H1 (cell line): ENCODE measurements around the gene ARL6IP6. TPM values are rescaled to one million over a fixed set of nuclear protein-coding genes. Genes with fewer than 3 reads are reported as not detected.

Source experiments
- CTCF ChIA-PET: fragments of 300-600 bp; sonication (Branson Sonifier 250); formaldehyde crosslinking; loops from one replicate; lab custom pipeline; 2021; ENCODE audit not compliant: partially characterized antibody; lab: Charles Lee
- POLR2A ChIA-PET: fragments of 300-600 bp; sonication (Branson Sonifier 250); formaldehyde crosslinking; loops from one replicate; lab custom pipeline; 2021; ENCODE audit warnings: inconsistent platforms; ENCODE audit not compliant: partially characterized antibody; lab: Charles Lee
- DNase-seq, 2 experiments: peaks; one replicate each; pipeline versions ENCODE4 v3.0.0 to v3.0.0-alpha.2; 2010 to 2022; ENCODE audit warnings: low spot score in 2 of 2, low read depth in 1 of 2, mixed read lengths in 1 of 2
- FAIRE-seq: peaks from 2 replicates; lab custom pipeline; 2011; peaks lifted over from hg19 to GRCh38; lab: Jason Lieb, UNC
- H2AFZ ChIP-seq: 2 replicates; pipeline ENCODE4 v1.8.1; 2012; ENCODE audit warnings: low read length, inconsistent platforms
- H2AK5ac ChIP-seq: 2 replicates; pipeline ENCODE4 v1.6.1; 2013; ENCODE audit warnings: low read depth, low read length
- H2BK120ac ChIP-seq: replicated peaks from 2 replicates; pipeline ENCODE3; 2013; ENCODE audit warnings: low read depth, low read length, inconsistent platforms
- H2BK12ac ChIP-seq: 2 replicates; pipeline ENCODE4 v1.6.1; 2013; ENCODE audit warnings: low read depth, low read length
- H2BK15ac ChIP-seq: 2 replicates; pipeline ENCODE4 v1.6.1; 2013; ENCODE audit warnings: low read length
- H2BK20ac ChIP-seq: 2 replicates; pipeline ENCODE4 v1.6.1; 2013; ENCODE audit warnings: low read length
- H2BK5ac ChIP-seq: 2 replicates; pipeline ENCODE4 v1.6.1; 2013; ENCODE audit warnings: low read depth, low read length
- H3K14ac ChIP-seq: 2 replicates; pipeline ENCODE4 v1.6.1; 2013; ENCODE audit warnings: inconsistent platforms; ENCODE audit not compliant: insufficient read length
- H3K18ac ChIP-seq: 2 replicates; pipeline ENCODE4 v1.6.1; 2013; ENCODE audit warnings: low read length; ENCODE audit errors: extremely low read depth
- H3K23ac ChIP-seq: 2 replicates; pipeline ENCODE4 v1.6.1; 2013; ENCODE audit warnings: inconsistent platforms; ENCODE audit not compliant: insufficient read length
- H3K23me2 ChIP-seq: 2 replicates; pipeline ENCODE4 v1.6.1; 2013; ENCODE audit warnings: low read depth, low read length
- H3K27ac ChIP-seq: 2 replicates; pipeline ENCODE4 v1.6.1; 2011; ENCODE audit warnings: low read depth, low read length, inconsistent platforms
- H3K27me3 ChIP-seq, 4 experiments: replicated peaks in 1 of 4; 1 replicate in 1 of 4; 2 replicates in 3 of 4; pipeline versions ENCODE4 v1.6.1 to v1.8.1; 2011 to 2013; ENCODE audit warnings: low read length in 3 of 4, mild to moderate bottlenecking in 3 of 4, inconsistent platforms in 2 of 4, mixed read lengths in 2 of 4, moderate library complexity in 1 of 4; ENCODE audit not compliant: control insufficient read depth in 3 of 4, insufficient read depth in 3 of 4; ENCODE audit errors: extremely low read depth in 1 of 4
- H3K36me3 ChIP-seq, 4 experiments: 2 replicates each; pipeline versions ENCODE4 v1.6.1 to v1.8.1; 2011 to 2013; ENCODE audit warnings: mild to moderate bottlenecking in 4 of 4, low read length in 3 of 4, moderate library complexity in 2 of 4, control low read depth in 1 of 4, inconsistent platforms in 1 of 4; ENCODE audit not compliant: insufficient read depth in 4 of 4, control insufficient read depth in 2 of 4
- H3K4ac ChIP-seq: replicated peaks from 2 replicates; pipeline ENCODE3; 2013; ENCODE audit warnings: low read length, low read depth, mixed read lengths, inconsistent platforms; ENCODE audit not compliant: insufficient read length
- H3K4me1 ChIP-seq, 4 experiments: replicated peaks in 1 of 4; 1 replicate in 1 of 4; 2 replicates in 3 of 4; pipeline versions ENCODE4 v1.6.1 to v1.8.1; 2011 to 2013; ENCODE audit warnings: low read length in 3 of 4, inconsistent platforms in 2 of 4, mixed read lengths in 1 of 4; ENCODE audit not compliant: insufficient read depth in 4 of 4, control insufficient read depth in 3 of 4
- H3K4me2 ChIP-seq, 2 experiments: 2 replicates each; pipeline versions ENCODE4 v1.6.1 to v1.8.1; 2011 to 2013; ENCODE audit warnings: low read depth in 2 of 2, low read length in 2 of 2, control low read depth in 1 of 2, inconsistent platforms in 1 of 2, mild to moderate bottlenecking in 1 of 2; ENCODE audit not compliant: insufficient read depth in 1 of 2
- H3K4me3 ChIP-seq, 4 experiments: fragments of 200-600, 300-600 bp in 1 of 4; sonication (generic), shearing (Covaris generic), sonication (Bioruptor Twin) in 1 of 4; 2 replicates each; pipeline versions ENCODE4 v1.5.1 to v1.8.1; 2011 to 2016; ENCODE audit warnings: low read length in 4 of 4, low read depth in 3 of 4, control low read depth in 2 of 4, inconsistent platforms in 2 of 4, mild to moderate bottlenecking in 2 of 4, mixed read lengths in 1 of 4, moderate library complexity in 1 of 4; ENCODE audit not compliant: insufficient read depth in 2 of 4; ENCODE audit errors: extremely low read depth in 1 of 4
- H3K56ac ChIP-seq: replicated peaks from 2 replicates; pipeline ENCODE3; 2013; ENCODE audit warnings: low read depth, mild to moderate bottlenecking, mixed read lengths, low read length, inconsistent platforms; ENCODE audit not compliant: insufficient read length
- H3K79me1 ChIP-seq: 2 replicates; pipeline ENCODE4 v1.6.1; 2013; ENCODE audit warnings: low read depth, low read length, control low read depth
- H3K79me2 ChIP-seq, 2 experiments: 2 replicates each; pipeline versions ENCODE4 v1.6.1 to v1.8.1; 2012 to 2013; ENCODE audit warnings: low read length in 2 of 2, mild to moderate bottlenecking in 2 of 2, inconsistent platforms in 1 of 2; ENCODE audit not compliant: insufficient read depth in 2 of 2, control insufficient read depth in 1 of 2
- H3K9ac ChIP-seq, 4 experiments: replicated peaks in 1 of 4; 1 replicate in 1 of 4; 2 replicates in 3 of 4; pipeline versions ENCODE4 v1.6.1 to v1.8.1; 2011 to 2013; ENCODE audit warnings: low read depth in 3 of 4, low read length in 3 of 4, control low read depth in 2 of 4, mild to moderate bottlenecking in 2 of 4, moderate library complexity in 2 of 4, inconsistent platforms in 1 of 4; ENCODE audit errors: extremely low read depth in 1 of 4
- H3K9me3 ChIP-seq, 2 experiments: 2 replicates each; pipeline versions ENCODE4 v1.6.1 to v1.8.1; 2012 to 2013; ENCODE audit warnings: mild to moderate bottlenecking in 2 of 2, moderate library complexity in 2 of 2, control low read depth in 1 of 2, inconsistent platforms in 1 of 2, low read depth in 1 of 2, low read length in 1 of 2, mixed read lengths in 1 of 2; ENCODE audit not compliant: insufficient read depth in 2 of 2
- H4K20me1 ChIP-seq, 2 experiments: replicated peaks in 1 of 2; 2 replicates each; pipeline versions ENCODE3 to v1.8.1; 2011 to 2013; ENCODE audit warnings: inconsistent platforms in 2 of 2, low read length in 2 of 2, mild to moderate bottlenecking in 1 of 2; ENCODE audit not compliant: insufficient read depth in 2 of 2, control insufficient read depth in 1 of 2
- H4K5ac ChIP-seq: 2 replicates; pipeline ENCODE4 v1.6.1; 2013; ENCODE audit warnings: low read length, low read depth, mixed read lengths, inconsistent platforms; ENCODE audit not compliant: insufficient read length
- H4K8ac ChIP-seq: 2 replicates; pipeline ENCODE4 v1.8.0; 2013; ENCODE audit warnings: mild to moderate bottlenecking, moderate library complexity, low read length, inconsistent platforms; ENCODE audit not compliant: insufficient read depth; ENCODE audit errors: extremely low read depth
- H4K91ac ChIP-seq: replicated peaks from 2 replicates; pipeline ENCODE3; 2013; ENCODE audit warnings: low read length, mixed read lengths, inconsistent platforms; ENCODE audit not compliant: insufficient read length
- CBX5 ChIP-seq: fragments of 300-800, 300-1000 bp; sonication (generic); IDR thresholded peaks from 2 replicates; pipeline ENCODE4 v1.7.1; 2016; ENCODE audit warnings: antibody characterized with exemption, low read length, low read depth
- CTCF ChIP-seq, 3 experiments: IDR thresholded peaks; 1 replicate in 2 of 3; 2 replicates in 1 of 3; pipeline versions ENCODE4 v1.5.1 to v1.6.1; 2011; ENCODE audit warnings: low read length in 3 of 3, mild to moderate bottlenecking in 3 of 3, inconsistent platforms in 2 of 3, low read depth in 1 of 3, moderate library complexity in 1 of 3; ENCODE audit not compliant: insufficient read depth in 1 of 3; ENCODE audit errors: control extremely low read depth in 1 of 3
- GABPA ChIP-seq: IDR thresholded peaks from 2 replicates; pipeline ENCODE4 v1.6.1; 2011; ENCODE audit warnings: mild to moderate bottlenecking, low read length, moderate library complexity, borderline replicate concordance; ENCODE audit not compliant: insufficient read depth
- HDAC6 ChIP-seq: IDR thresholded peaks from one replicate; pipeline ENCODE4 v1.7.1; 2012; ENCODE audit warnings: low read depth, mild to moderate bottlenecking, inconsistent platforms, low read length, moderate library complexity
- NANOG ChIP-seq: IDR thresholded peaks from 2 replicates; pipeline ENCODE4 v1.6.1; 2011; ENCODE audit warnings: low read length, low read depth, mild to moderate bottlenecking, inconsistent platforms; ENCODE audit not compliant: insufficient read depth, poor library complexity, severe bottlenecking
- NRF1 ChIP-seq: IDR thresholded peaks from 2 replicates; pipeline ENCODE4 v1.6.1; 2011; ENCODE audit warnings: mild to moderate bottlenecking, low read depth, low read length, improper control_type of control experiment
- PHF8 ChIP-seq: fragments of 200-600 bp; sonication (generic); conservative IDR thresholded peaks from 2 replicates; pipeline ENCODE4 v1.7.1; 2012; ENCODE audit warnings: low read depth, mild to moderate bottlenecking, inconsistent platforms, low read length, moderate library complexity
- POU5F1 ChIP-seq: IDR thresholded peaks from 2 replicates; pipeline ENCODE4 v1.6.1; 2011; ENCODE audit warnings: low read depth, mild to moderate bottlenecking, low read length, moderate library complexity
- RAD21 ChIP-seq, 2 experiments: IDR thresholded peaks in 1 of 2; conservative IDR thresholded peaks in 1 of 2; 2 replicates each; pipeline ENCODE4 v1.6.1; 2011; ENCODE audit warnings: low read depth in 2 of 2, low read length in 2 of 2, improper control_type of control experiment in 1 of 2, inconsistent platforms in 1 of 2, mild to moderate bottlenecking in 1 of 2, moderate library complexity in 1 of 2
- RBBP5 ChIP-seq: IDR thresholded peaks from 2 replicates; pipeline ENCODE4 v1.7.1; 2012; ENCODE audit warnings: low read depth, mild to moderate bottlenecking, inconsistent platforms, low read length, moderate library complexity, borderline replicate concordance
- SIRT6 ChIP-seq: IDR thresholded peaks from one replicate; pipeline ENCODE4 v1.7.1; 2012; ENCODE audit warnings: low read length, inconsistent platforms
- TAF7 ChIP-seq: optimal IDR thresholded peaks from 2 replicates; pipeline ENCODE3; 2011; ENCODE audit warnings: low read depth, mild to moderate bottlenecking, inconsistent platforms, low read length, moderate library complexity, borderline replicate concordance
- polyA plus RNA-seq, 7 experiments: library from polyadenylated mRNA; depleted of rRNA in 3 of 7; stranded (reverse) in 5 of 7; unstranded in 2 of 7; fragments of >200 nt in 5 of 7; fragments of 200-250 nt in 2 of 7; gene quantifications; 1 replicate in 5 of 7; 2 replicates in 1 of 7; 4 replicates in 1 of 7; pipeline versions ENCODE4 v1.2.1 to v1.2.3, GENCODE V29; 2011 to 2013; ENCODE audit warnings: missing spikeins in 2 of 7, mixed read lengths in 2 of 7
- total RNA-seq: library from RNA; stranded (reverse); fragmentation: NEBNext Ultra II Directional; extraction: Animal tissue kit (Norgen Biotek cat#: 25700); gene quantifications from 2 replicates; pipeline ENCODE4 v1.2.1, GENCODE V29; 2021

Gene ARL6IP6
- total and polyA plus RNA-seq, 2 of the 8 experiments (the other 6 are each of a cell fraction or from before 2014, with no cell fraction given) = 47.3 to 92.9 TPM

DNA sequence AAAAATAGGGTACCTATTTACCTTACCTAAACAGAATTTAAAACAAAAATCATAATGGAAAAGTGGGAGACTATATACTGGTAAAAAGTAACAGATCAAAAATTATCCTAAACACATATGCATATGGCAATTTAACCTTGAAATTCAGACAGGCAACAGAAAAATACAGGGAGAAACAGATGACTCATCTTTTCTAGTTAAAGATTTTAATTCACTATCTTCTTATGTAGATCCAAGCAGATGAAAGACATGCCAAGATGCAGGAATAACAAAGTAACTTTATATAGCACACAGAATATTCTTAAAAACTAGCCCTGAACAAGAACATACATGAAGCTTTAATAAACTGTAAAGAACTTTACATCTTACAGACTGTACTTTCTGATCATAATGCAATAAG, 32.1 kb upstream of the ARL6IP6 start:
- Histone ChIP-seq H3K27ac (no peak overlapping the region), H3K18ac (no peak overlapping the region), H2BK15ac (no peak overlapping the region), H3K56ac (no peak overlapping the region), H4K91ac (no peak overlapping the region), H3K27me3 (no peaks in the 10 kb centered on the region), H3K4me3 (no peak overlapping the region), H3K4me2 (no peak overlapping the region), H3K4me1 (no peaks in the 10 kb centered on the region), H2AK5ac (no peak overlapping the region), H3K79me1 (no peaks in the 10 kb centered on the region), H2BK120ac (no peak overlapping the region), H2AFZ (no peak overlapping the region), H4K8ac (no peak overlapping the region), H2BK12ac (no peak overlapping the region), H3K23me2 (no peaks in the 10 kb centered on the region), H3K4ac (no peak overlapping the region), H2BK20ac (no peak overlapping the region), H2BK5ac (no peak overlapping the region), H3K23ac (no peak overlapping the region), H3K9ac (no peak overlapping the region), H3K9me3 (0 out of 4 replicates have a peak, but pooled peaks cover 2 to 3% of the 10 kb centered on the region in 2 experiments), H3K36me3 (peaks cover 0 to 42% (median 6%) of the 10 kb centered on the region in 4 experiments; a peak in 4 of 8 replicates), H3K79me2 (peaks cover 0 to 66% of the 10 kb centered on the region in 2 experiments; a peak in 2 of 4 replicates), H3K14ac (no peak overlapping the region), H4K5ac (no peak overlapping the region), H4K20me1 (peaks cover 0 to 2% of the 10 kb centered on the region in 2 experiments)
- FAIRE-seq (no peak), DNase-seq (no peak)
- ChIA-PET CTCF (no interaction called here), POLR2A (no interaction called here)
- TF ChIP-seq TAF7 (no peak), HDAC6 (no peak), RAD21 (IDR thresholded peaks at IDR 0.05 in 1 of 2, conservative IDR thresholded peaks at IDR 0.05 in 1 of 2; ENCODE audit: low read depth in 2 of 2, low read length in 2 of 2) (no peak), CBX5 (no peak), GABPA (no peak), NRF1 (no peak), POU5F1 (no peak), NANOG (no peak), RBBP5 (no peak), PHF8 (no peak), CTCF (IDR thresholded peaks at IDR 0.05; ENCODE audit: control extremely low read depth in 1 of 3, insufficient read depth in 1 of 3, low read depth in 1 of 3, low read length in 3 of 3) (no peak), SIRT6 (no peak)
